ENCODE data around the gene DNAH2.

DNA sequence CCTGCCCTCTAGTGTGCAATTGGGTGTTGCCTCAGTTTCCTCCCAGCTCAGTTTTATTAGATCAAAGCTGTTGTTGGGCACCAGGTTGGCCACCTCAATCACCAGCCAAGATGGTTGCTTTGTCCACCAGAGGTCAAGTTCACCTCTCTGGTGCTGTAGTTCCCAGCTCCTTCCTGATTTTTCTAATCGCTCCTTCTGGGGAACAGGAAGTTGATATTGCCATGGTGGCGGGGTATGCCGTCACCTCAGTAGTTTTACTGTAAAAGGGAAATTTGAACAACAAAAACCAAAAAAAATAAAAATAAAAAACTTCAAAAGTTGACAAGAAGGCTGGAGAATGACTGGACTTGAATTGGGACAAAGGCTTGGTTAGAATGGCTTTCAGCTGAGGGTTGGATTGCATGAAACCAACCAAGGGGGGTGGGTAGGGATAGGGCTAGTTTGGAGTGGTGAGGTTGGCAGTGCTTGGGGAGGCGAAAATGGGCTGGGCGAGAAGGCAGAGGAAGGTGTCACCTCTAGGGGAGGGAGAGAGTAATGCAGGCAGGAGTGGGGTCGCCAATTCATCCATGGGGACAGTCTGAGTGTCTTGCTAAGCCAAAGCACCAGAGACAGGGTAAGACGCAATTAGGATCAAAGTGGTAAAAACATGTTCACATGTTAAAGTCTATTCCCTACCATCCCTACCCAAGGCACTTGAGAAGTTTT is 6.3 kb upstream of the DNAH2 start:
- TF ChIP-seq, protein P1, sequence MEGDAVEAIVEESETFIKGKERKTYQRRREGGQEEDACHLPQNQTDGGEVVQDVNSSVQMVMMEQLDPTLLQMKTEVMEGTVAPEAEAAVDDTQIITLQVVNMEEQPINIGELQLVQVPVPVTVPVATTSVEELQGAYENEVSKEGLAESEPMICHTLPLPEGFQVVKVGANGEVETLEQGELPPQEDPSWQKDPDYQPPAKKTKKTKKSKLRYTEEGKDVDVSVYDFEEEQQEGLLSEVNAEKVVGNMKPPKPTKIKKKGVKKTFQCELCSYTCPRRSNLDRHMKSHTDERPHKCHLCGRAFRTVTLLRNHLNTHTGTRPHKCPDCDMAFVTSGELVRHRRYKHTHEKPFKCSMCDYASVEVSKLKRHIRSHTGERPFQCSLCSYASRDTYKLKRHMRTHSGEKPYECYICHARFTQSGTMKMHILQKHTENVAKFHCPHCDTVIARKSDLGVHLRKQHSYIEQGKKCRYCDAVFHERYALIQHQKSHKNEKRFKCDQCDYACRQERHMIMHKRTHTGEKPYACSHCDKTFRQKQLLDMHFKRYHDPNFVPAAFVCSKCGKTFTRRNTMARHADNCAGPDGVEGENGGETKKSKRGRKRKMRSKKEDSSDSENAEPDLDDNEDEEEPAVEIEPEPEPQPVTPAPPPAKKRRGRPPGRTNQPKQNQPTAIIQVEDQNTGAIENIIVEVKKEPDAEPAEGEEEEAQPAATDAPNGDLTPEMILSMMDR (IDR thresholded peaks at IDR 0.05), result no peak
- TF ChIP-seq POLR2A (IDR thresholded peaks at IDR 0.05), result no peak
